ENCODE measurements around the gene RHBDD1.
A peak's percentile ranks its signal among the peaks of the same experiment; 100 is the strongest.

The RHBDD1 gene

GRCh38 chr2:226995625-226996041 lies 159.8 kb downstream of the RHBDD1 start:
- no peak overlapping the region for H3K4me3 ChIP-seq (ENCODE audit: low read length)
- no peak for DNase-seq (ENCODE audit: low read depth, low spot score)

GRCh38 chr2:226999661-227000060 lies 163.8 kb downstream of the RHBDD1 start:
- H3K4me3 ChIP-seq (ENCODE audit: low read length) = no peak overlapping the region
- no peak for DNase-seq (ENCODE audit: low read depth, low spot score)

GRCh38 chr2:227000123-227000522 lies 164.3 kb downstream of the RHBDD1 start:
- DNase-seq (ENCODE audit: low read depth, low spot score) = no peak
- no peak overlapping the region for H3K4me3 ChIP-seq (ENCODE audit: low read length)

GRCh38 chr2:227004482-227004881 lies 168.6 kb downstream of the RHBDD1 start:
- no peak for DNase-seq (ENCODE audit: low read depth, low spot score)

GRCh38 chr2:227006189-227006897 lies 170.5 kb downstream of the RHBDD1 start:
- no peak for DNase-seq (ENCODE audit: low read depth, low spot score)
- H3K4me3 ChIP-seq (ENCODE audit: low read length) = no peak overlapping the region

More at GRCh38 chr2:227004482-227004881, 168.6 kb downstream of the RHBDD1 start:
- no peak overlapping the region for H3K4me3 ChIP-seq (ENCODE audit: low read length)

- DNase-seq (ENCODE audit: low read depth, low spot score) = no peak
- no peak overlapping the region for H3K4me3 ChIP-seq (ENCODE audit: low read length)
These were observed 171.3 kb downstream of the RHBDD1 start for GRCh38 chr2:227007148-227007547.

GRCh38 chr2:227007940-227008339 lies 172.1 kb downstream of the RHBDD1 start:
- no peak for DNase-seq (ENCODE audit: low read depth, low spot score)
- H3K4me3 ChIP-seq (ENCODE audit: low read length) = no peak overlapping the region

- DNase-seq (ENCODE audit: low read depth, low spot score) = no peak
- no peak overlapping the region for H3K4me3 ChIP-seq (ENCODE audit: low read length)
These were observed 174.6 kb downstream of the RHBDD1 start for GRCh38 chr2:227010433-227010832.

GRCh38 chr2:227013330-227013729 lies 177.5 kb downstream of the RHBDD1 start:
- DNase-seq (ENCODE audit: low read depth, low spot score) = no peak
- H3K4me3 ChIP-seq (ENCODE audit: low read length) = no peak overlapping the region

- no peak for DNase-seq (ENCODE audit: low read depth, low spot score)
- H3K4me3 ChIP-seq (ENCODE audit: low read length) = no peak overlapping the region
These were observed 178.0 kb downstream of the RHBDD1 start for GRCh38 chr2:227013881-227014280.

- H3K4me3 ChIP-seq (ENCODE audit: low read length) = no peak overlapping the region
- no peak for DNase-seq (ENCODE audit: low read depth, low spot score)
These were observed 181.0 kb downstream of the RHBDD1 start for GRCh38 chr2:227016894-227017293.

- DNase-seq (ENCODE audit: low read depth, low spot score) = no peak
- H3K4me3 ChIP-seq (ENCODE audit: low read length) = no peak overlapping the region
These were observed 184.6 kb downstream of the RHBDD1 start for GRCh38 chr2:227020416-227020815.

- DNase-seq (ENCODE audit: low read depth, low spot score) = no peak
- H3K4me3 ChIP-seq (ENCODE audit: low read length) = no peak overlapping the region
These were observed 186.8 kb downstream of the RHBDD1 start for GRCh38 chr2:227022608-227023007.

- H3K4me3 ChIP-seq (ENCODE audit: low read length) = no peak overlapping the region
- DNase-seq (ENCODE audit: low read depth, low spot score) = no peak
These were observed 189.7 kb downstream of the RHBDD1 start for GRCh38 chr2:227025510-227025909.

- H3K4me3 ChIP-seq (ENCODE audit: low read length) = no peak overlapping the region
- no peak for DNase-seq (ENCODE audit: low read depth, low spot score)
These were observed 193.7 kb downstream of the RHBDD1 start for GRCh38 chr2:227029426-227030105.

GRCh38 chr2:227030789-227031188 lies 194.9 kb downstream of the RHBDD1 start:
- H3K4me3 ChIP-seq (ENCODE audit: low read length) = no peak overlapping the region
- no peak for DNase-seq (ENCODE audit: low read depth, low spot score)

GRCh38 chr2:227031379-227031778 lies 195.5 kb downstream of the RHBDD1 start:
- H3K4me3 ChIP-seq (ENCODE audit: low read length) = no peak overlapping the region
- peak; percentile 75 for DNase-seq (ENCODE audit: low read depth, low spot score)

- H3K4me3 ChIP-seq (ENCODE audit: low read length) = no peak overlapping the region
- peak; percentile 12 for DNase-seq (ENCODE audit: low read depth, low spot score)
These were observed 197.8 kb downstream of the RHBDD1 start for GRCh38 chr2:227033471-227034148.

- no peak overlapping the region for H3K4me3 ChIP-seq (ENCODE audit: low read length)
- DNase-seq (ENCODE audit: low read depth, low spot score) = no peak
These were observed 200.0 kb downstream of the RHBDD1 start for GRCh38 chr2:227035711-227036367.

- DNase-seq (ENCODE audit: low read depth, low spot score) = no peak
- H3K4me3 ChIP-seq (ENCODE audit: low read length) = no peak overlapping the region
These were observed 200.7 kb downstream of the RHBDD1 start for GRCh38 chr2:227036527-227036926.

All from Jurkat, Clone E6-1 (cell line).